H9 (cell line): Measurements from ENCODE around the gene MEN1. TPM values are rescaled to one million over a fixed set of nuclear protein-coding genes. Genes with fewer than 3 reads are reported as not detected.
A peak's percentile ranks its signal among the peaks of the same experiment; 100 is the strongest.

Source experiments
- DNase-seq: peaks from one replicate; pipeline ENCODE4 v3.0.0-alpha.2; 2017
- H2AFZ ChIP-seq: one replicate; pipeline ENCODE4 v1.6.1; 2013; ENCODE audit warnings: mild to moderate bottlenecking, low read length, control low read depth, moderate library complexity
- H2AK5ac ChIP-seq: 2 replicates; pipeline ENCODE4 v1.6.1; 2013; ENCODE audit warnings: low read length, control low read depth, mixed read lengths; ENCODE audit not compliant: insufficient read length
- H2BK120ac ChIP-seq: one replicate; pipeline ENCODE4 v1.6.1; 2013; ENCODE audit warnings: low read depth, mild to moderate bottlenecking, low read length, control low read depth, inconsistent platforms; ENCODE audit not compliant: poor library complexity, severe bottlenecking
- H2BK12ac ChIP-seq: 2 replicates; pipeline ENCODE4 v1.6.1; 2013; ENCODE audit warnings: low read length, control low read depth, mixed read lengths, low read depth; ENCODE audit not compliant: insufficient read length
- H2BK15ac ChIP-seq: 2 replicates; pipeline ENCODE4 v1.6.1; 2013; ENCODE audit warnings: low read depth, low read length, control low read depth
- H2BK20ac ChIP-seq: one replicate; pipeline ENCODE4 v1.6.1; 2013; ENCODE audit warnings: low read depth, mild to moderate bottlenecking, low read length, control low read depth, inconsistent platforms; ENCODE audit not compliant: poor library complexity, severe bottlenecking
- H2BK5ac ChIP-seq: 2 replicates; pipeline ENCODE4 v1.6.1; 2013; ENCODE audit warnings: low read length, control low read depth, mixed read lengths; ENCODE audit not compliant: insufficient read length
- H3K14ac ChIP-seq: 2 replicates; pipeline ENCODE4 v1.6.1; 2013; ENCODE audit warnings: low read length, control low read depth; ENCODE audit not compliant: insufficient read depth
- H3K18ac ChIP-seq: 2 replicates; pipeline ENCODE4 v1.6.1; 2013; ENCODE audit warnings: low read depth, mild to moderate bottlenecking, mixed read lengths, low read length, control low read depth; ENCODE audit not compliant: insufficient read length
- H3K23ac ChIP-seq: 2 replicates; pipeline ENCODE4 v1.6.1; 2013; ENCODE audit warnings: low read length, control low read depth, mixed read lengths, low read depth; ENCODE audit not compliant: insufficient read length
- H3K23me2 ChIP-seq: 2 replicates; pipeline ENCODE4 v1.6.1; 2013; ENCODE audit warnings: low read depth, mild to moderate bottlenecking, mixed read lengths, low read length, control low read depth; ENCODE audit not compliant: insufficient read length, poor library complexity, severe bottlenecking
- H3K27ac ChIP-seq: 2 replicates; pipeline ENCODE4 v1.5.1; 2013; ENCODE audit warnings: low read length, control low read depth, mixed read lengths, low read depth; ENCODE audit not compliant: insufficient read length
- H3K27me3 ChIP-seq: 2 replicates; pipeline ENCODE4 v1.6.1; 2013; ENCODE audit warnings: low read length, control low read depth, inconsistent platforms; ENCODE audit not compliant: insufficient read depth
- H3K4ac ChIP-seq: 2 replicates; pipeline ENCODE4 v1.6.1; 2013; ENCODE audit warnings: low read depth, mild to moderate bottlenecking, control low read depth, inconsistent platforms, low read length, moderate library complexity
- H3K4me1 ChIP-seq: 2 replicates; pipeline ENCODE4 v1.6.1; 2013; ENCODE audit warnings: low read length, control low read depth, inconsistent platforms; ENCODE audit not compliant: insufficient read depth
- H3K4me2 ChIP-seq: 2 replicates; pipeline ENCODE4 v1.6.1; 2013; ENCODE audit warnings: low read length, control low read depth, mixed read lengths; ENCODE audit not compliant: insufficient read length, insufficient read depth
- H3K56ac ChIP-seq: 2 replicates; pipeline ENCODE4 v1.6.1; 2013; ENCODE audit warnings: low read depth, mild to moderate bottlenecking, mixed read lengths, low read length, control low read depth; ENCODE audit not compliant: insufficient read length
- H3K79me1 ChIP-seq: 2 replicates; pipeline ENCODE4 v1.6.1; 2013; ENCODE audit warnings: low read depth, mild to moderate bottlenecking, moderate library complexity, low read length, control low read depth, inconsistent platforms; ENCODE audit not compliant: insufficient read depth, poor library complexity, severe bottlenecking
- H3K79me2 ChIP-seq: 2 replicates; pipeline ENCODE4 v1.6.1; 2013; ENCODE audit warnings: low read length, control low read depth, inconsistent platforms; ENCODE audit not compliant: insufficient read depth
- H3K9ac ChIP-seq: 2 replicates; pipeline ENCODE4 v1.6.1; 2013; ENCODE audit warnings: low read length, control low read depth, mixed read lengths; ENCODE audit not compliant: insufficient read length; ENCODE audit errors: extremely low read depth
- H3K9me3 ChIP-seq: one replicate; pipeline ENCODE4 v1.6.1; 2013; ENCODE audit warnings: low read depth, low read length, inconsistent platforms; ENCODE audit not compliant: control insufficient read depth
- H3T11ph ChIP-seq: one replicate; pipeline ENCODE4 v1.6.1; 2013; ENCODE audit warnings: mild to moderate bottlenecking, low read length, control low read depth, inconsistent platforms
- H4K20me1 ChIP-seq: one replicate; pipeline ENCODE4 v1.6.1; 2013; ENCODE audit not compliant: control insufficient read depth, insufficient read length, insufficient read depth
- H4K5ac ChIP-seq: 2 replicates; pipeline ENCODE4 v1.6.1; 2013; ENCODE audit warnings: low read depth, mild to moderate bottlenecking, mixed read lengths, low read length, control low read depth; ENCODE audit not compliant: insufficient read length
- H4K8ac ChIP-seq: replicated peaks from 2 replicates; pipeline ENCODE4 v1.6.1; 2013; ENCODE audit warnings: low read length, control low read depth, mixed read lengths, low read depth; ENCODE audit not compliant: insufficient read length
- H4K91ac ChIP-seq: 2 replicates; pipeline ENCODE4 v1.6.1; 2013; ENCODE audit warnings: low read depth, mild to moderate bottlenecking, moderate library complexity, mixed read lengths, low read length, control low read depth; ENCODE audit not compliant: insufficient read length
- H3K27ac Mint-ChIP-seq, 3 experiments: 2 replicates in 2 of 3; 3 replicates in 1 of 3; pipeline ENCODE4 v1.8.0; 2020 to 2021; ENCODE audit warnings: mixed read lengths in 3 of 3, mild to moderate bottlenecking in 1 of 3, moderate library complexity in 1 of 3
- H3K27me3 Mint-ChIP-seq: 2 replicates; pipeline ENCODE4 v1.8.0; 2021; ENCODE audit warnings: low read depth, mild to moderate bottlenecking, moderate library complexity, mixed read lengths
- H3K36me3 Mint-ChIP-seq, 3 experiments: 2 replicates in 2 of 3; 3 replicates in 1 of 3; pipeline ENCODE4 v1.8.0; 2020 to 2021; ENCODE audit warnings: low read depth in 3 of 3, mixed read lengths in 3 of 3; ENCODE audit not compliant: insufficient read depth in 1 of 3
- H3K4me1 Mint-ChIP-seq, 2 experiments: 2 replicates each; pipeline ENCODE4 v1.8.0; 2020; ENCODE audit warnings: mixed read lengths in 2 of 2
- H3K4me3 Mint-ChIP-seq, 2 experiments: 2 replicates in 1 of 2; 3 replicates in 1 of 2; pipeline ENCODE4 v1.8.0; 2020 to 2021; ENCODE audit warnings: mild to moderate bottlenecking in 2 of 2, mixed read lengths in 2 of 2, moderate library complexity in 1 of 2
- H3K9me3 Mint-ChIP-seq, 2 experiments: 2 replicates in 1 of 2; 3 replicates in 1 of 2; pipeline ENCODE4 v1.8.0; 2020; ENCODE audit warnings: mild to moderate bottlenecking in 2 of 2, mixed read lengths in 2 of 2, moderate library complexity in 1 of 2
- WGBS: extraction: QIAGEN DNeasy Blood & Tissue Kit; methylation state at CpG from one replicate; pipeline ENCODE4 v1.1.7; 2013; ENCODE audit warnings: missing lambda C conversion rate, low lambda C conversion rate, mixed read lengths; ENCODE audit not compliant: insufficient read length; ENCODE audit errors: extremely low coverage; 5-methylcytosine and 5-hydroxymethylcytosine counted together
- total RNA-seq: library from RNA; stranded (reverse); gene quantifications from 2 replicates; pipeline ENCODE4 v1.2.1, GENCODE V29; 2021
- TF ChIP-seq, protein P1 (sequence below): fragments of 200-600 bp; sonication (generic); conservative IDR thresholded peaks from 3 replicates; pipeline ENCODE4 v1.8.0; 2021; ENCODE audit warnings: antibody characterized with exemption, mild to moderate bottlenecking

Gene MEN1
- total RNA-seq, 1 experiment from 2014 or later, result 49.9 TPM

DNA sequence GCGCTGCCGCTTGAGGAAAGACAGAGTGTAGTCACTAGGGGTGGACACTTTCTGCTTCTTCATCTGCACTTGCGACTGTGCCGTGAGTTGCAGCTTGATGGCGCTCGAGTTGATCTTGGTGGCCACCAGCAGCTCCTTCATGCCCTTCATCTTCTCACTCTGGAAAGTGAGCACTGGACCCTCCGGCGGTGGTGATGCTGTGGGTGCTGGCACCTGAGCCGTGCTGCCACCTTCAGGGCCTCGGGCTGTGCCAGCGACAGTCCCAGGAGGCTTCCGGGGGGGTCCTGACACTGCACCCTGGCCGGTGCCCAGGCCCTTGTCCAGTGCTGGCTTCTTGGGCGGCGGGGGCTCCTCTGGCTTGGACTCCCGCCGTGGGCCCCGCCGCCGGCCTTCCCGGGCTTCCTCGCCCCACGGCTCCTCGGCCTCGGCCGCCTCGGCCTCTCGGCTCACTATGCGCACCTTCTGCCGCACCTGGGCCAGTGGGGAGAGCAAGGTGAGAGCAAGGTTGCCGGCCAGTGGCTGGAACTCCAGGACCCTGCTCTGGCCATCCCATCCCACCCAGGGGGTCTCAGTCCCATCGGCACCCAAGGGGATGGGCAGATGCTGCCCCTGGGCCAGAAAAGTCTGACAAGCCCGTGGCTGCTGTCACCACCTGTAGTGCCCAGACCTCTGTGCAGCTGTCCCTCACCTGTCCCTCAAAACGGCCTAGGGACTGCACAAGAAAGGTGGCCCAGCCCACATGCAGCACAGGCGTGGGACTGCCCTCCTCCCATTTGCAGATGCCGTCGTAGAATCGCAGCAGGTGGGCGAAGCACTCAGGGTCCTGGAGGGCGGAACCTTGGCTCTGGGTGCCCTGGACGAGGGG, 5.8 kb downstream of the MEN1 start:
- no peak overlapping the region for H4K91ac ChIP-seq
- no peak overlapping the region for H2BK5ac ChIP-seq
- H3K79me1 ChIP-seq, result no peaks in the 10 kb centered on the region
- H4K8ac ChIP-seq, result no peak overlapping the region
- H3T11ph ChIP-seq, result no peak overlapping the region
- peaks cover 6 to 38% (median 28%) of the 10 kb centered on the region in 3 experiments; a peak in 6 of 7 replicates for H3K36me3 Mint-ChIP-seq
- H3K79me2 ChIP-seq, result no peaks in the 10 kb centered on the region
- peak overlapping the region; percentile 83 to 90; a peak in 3 of 5 replicates for H3K4me3 Mint-ChIP-seq
- no peak overlapping the region for H2BK12ac ChIP-seq
- no peaks in the 10 kb centered on the region for H3K27me3 ChIP-seq
- peak overlapping the region in 2 of 3 experiments; percentile 91 to 99; a peak in 2 of 7 replicates for H3K27ac Mint-ChIP-seq
- H2AK5ac ChIP-seq, result no peak overlapping the region
- WGBS, result no CpG with 5 or more reads among the region's 41 CpGs
- no peak overlapping the region for H2BK20ac ChIP-seq
- no peak overlapping the region for H2BK15ac ChIP-seq
- no peaks in the 10 kb centered on the region for H3K4me1 ChIP-seq
- no peak overlapping the region for H3K18ac ChIP-seq
- H3K23me2 ChIP-seq, result peaks cover 10% of the 10 kb centered on the region
- no peaks in the 10 kb centered on the region for H3K27me3 Mint-ChIP-seq
- no peak overlapping the region for H3K14ac ChIP-seq
- H3K56ac ChIP-seq, result no peak overlapping the region
- TF ChIP-seq, protein P1, sequence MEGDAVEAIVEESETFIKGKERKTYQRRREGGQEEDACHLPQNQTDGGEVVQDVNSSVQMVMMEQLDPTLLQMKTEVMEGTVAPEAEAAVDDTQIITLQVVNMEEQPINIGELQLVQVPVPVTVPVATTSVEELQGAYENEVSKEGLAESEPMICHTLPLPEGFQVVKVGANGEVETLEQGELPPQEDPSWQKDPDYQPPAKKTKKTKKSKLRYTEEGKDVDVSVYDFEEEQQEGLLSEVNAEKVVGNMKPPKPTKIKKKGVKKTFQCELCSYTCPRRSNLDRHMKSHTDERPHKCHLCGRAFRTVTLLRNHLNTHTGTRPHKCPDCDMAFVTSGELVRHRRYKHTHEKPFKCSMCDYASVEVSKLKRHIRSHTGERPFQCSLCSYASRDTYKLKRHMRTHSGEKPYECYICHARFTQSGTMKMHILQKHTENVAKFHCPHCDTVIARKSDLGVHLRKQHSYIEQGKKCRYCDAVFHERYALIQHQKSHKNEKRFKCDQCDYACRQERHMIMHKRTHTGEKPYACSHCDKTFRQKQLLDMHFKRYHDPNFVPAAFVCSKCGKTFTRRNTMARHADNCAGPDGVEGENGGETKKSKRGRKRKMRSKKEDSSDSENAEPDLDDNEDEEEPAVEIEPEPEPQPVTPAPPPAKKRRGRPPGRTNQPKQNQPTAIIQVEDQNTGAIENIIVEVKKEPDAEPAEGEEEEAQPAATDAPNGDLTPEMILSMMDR, result peak; percentile 41
- peaks cover 15 to 19% of the 10 kb centered on the region in 2 experiments for H3K4me1 Mint-ChIP-seq
- no peaks in the 10 kb centered on the region for H3K9me3 Mint-ChIP-seq
- no peak overlapping the region for H3K23ac ChIP-seq
- peak; percentile 69 for DNase-seq
- no peak overlapping the region for H3K4me2 ChIP-seq
- no peak overlapping the region for H3K4ac ChIP-seq
- no peak overlapping the region for H4K5ac ChIP-seq
- H2BK120ac ChIP-seq, result no peak overlapping the region
- no peaks in the 10 kb centered on the region for H3K9me3 ChIP-seq
- H3K9ac ChIP-seq, result no peak overlapping the region
- H2AFZ ChIP-seq, result no peak overlapping the region
- no peaks in the 10 kb centered on the region for H4K20me1 ChIP-seq
- H3K27ac ChIP-seq, result no peak overlapping the region
